ENCODE results near the gene NMU.
"Not testable (repeated sequence)": the region's sequence is repeated elsewhere in the genome, so short reads cannot be mapped to it uniquely, and the experiment has no call there.

The NMU gene

GRCh38 chr4:55568905-55569504 lies 67.1 kb downstream of the NMU start:
- in situ Hi-C loops (cut with MboI; ENCODE audit: low sequenced_read_pairs), result no loop called here

DNA sequence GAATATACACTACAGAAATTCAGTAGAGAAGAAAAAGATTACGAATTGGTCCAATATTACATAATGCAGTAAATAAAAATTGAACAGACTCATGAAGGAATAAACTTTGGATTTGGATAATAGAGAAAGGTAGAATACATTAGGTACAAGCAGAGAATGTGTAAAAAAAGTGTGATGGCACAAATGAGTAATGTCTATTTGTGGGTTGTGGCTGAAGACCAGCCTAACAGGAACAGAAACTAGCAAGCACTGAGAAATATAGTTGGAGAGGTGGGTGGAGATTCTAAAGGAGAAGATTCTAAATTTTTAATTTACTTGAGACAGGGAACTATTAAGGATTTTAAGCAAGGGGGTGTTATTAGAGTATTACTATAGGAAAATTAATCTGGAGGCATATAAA lies 74.2 kb downstream of the NMU start:
- in situ Hi-C loops (cut with MboI; ENCODE audit: low sequenced_read_pairs), result no loop called here

GRCh38 chr4:55560096-55560495 lies 76.0 kb downstream of the NMU start:
- in situ Hi-C loops (cut with MboI; ENCODE audit: low sequenced_read_pairs), result no loop called here

DNA sequence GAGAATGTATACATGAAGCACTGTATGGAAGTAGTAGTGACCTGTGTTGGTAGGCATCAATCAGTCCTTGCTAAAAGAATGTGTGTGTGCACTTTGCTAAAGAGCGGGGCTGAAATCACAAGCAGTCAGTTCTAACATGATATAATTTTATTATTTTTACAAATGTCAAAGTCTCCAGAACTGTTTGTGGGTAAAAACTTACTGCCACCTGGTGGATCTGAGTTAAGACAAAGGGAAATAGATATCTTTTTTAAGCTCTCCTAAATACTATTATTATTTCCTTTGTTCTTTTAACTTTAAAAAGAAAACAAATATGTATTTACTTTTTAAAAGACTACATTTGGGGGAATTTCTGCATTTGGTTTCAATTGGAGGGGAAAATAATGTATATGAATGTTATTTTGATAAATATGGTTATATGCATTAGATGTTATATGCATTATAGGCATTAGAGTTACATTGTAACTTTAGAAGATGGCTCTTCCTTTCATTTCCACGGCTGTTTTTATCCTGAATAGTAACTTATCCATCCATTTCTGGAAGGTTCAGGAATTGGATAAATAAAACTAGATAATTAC lies 81.6 kb downstream of the NMU start:
- in situ Hi-C loops (cut with MboI; ENCODE audit: low sequenced_read_pairs), result no loop called here

DNA sequence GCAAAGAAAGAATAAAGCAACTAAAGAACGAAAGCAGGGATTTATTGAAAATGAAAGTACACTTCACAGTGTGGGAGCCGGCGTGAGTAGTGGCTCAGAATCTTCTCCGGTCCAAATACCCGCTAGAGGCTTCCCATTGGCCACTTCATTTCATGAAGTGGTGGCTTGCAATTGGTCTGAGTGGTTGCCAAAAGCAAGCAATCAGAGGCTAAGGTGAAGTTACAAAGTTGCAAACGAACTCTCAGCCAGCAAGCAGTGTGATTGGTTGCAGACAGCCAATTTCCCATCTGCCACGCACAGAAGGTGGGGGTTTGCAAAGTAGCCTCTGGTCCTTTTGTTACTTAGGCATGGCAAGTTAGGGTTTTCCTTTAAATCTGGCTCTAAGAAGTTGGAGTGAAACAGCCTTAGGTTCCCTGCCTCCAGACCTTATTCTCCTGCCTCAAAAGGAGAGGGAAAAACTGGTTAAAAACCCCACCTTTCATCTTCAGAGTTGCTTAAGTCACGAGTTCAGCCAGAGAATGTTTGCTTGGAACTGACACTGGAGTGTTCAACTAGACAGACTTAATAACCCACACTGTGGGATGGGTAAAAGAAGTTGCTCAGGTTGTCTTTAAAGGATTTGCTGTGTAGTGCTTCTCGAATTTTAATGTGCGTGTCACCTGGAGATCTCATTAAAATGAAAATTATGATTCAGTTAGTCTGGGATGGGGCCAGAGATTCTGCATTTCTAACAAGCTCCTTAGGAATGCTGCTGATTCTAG lies 82.5 kb downstream of the NMU start:
- in situ Hi-C loops (cut with MboI; ENCODE audit: low sequenced_read_pairs), result no loop called here

DNA sequence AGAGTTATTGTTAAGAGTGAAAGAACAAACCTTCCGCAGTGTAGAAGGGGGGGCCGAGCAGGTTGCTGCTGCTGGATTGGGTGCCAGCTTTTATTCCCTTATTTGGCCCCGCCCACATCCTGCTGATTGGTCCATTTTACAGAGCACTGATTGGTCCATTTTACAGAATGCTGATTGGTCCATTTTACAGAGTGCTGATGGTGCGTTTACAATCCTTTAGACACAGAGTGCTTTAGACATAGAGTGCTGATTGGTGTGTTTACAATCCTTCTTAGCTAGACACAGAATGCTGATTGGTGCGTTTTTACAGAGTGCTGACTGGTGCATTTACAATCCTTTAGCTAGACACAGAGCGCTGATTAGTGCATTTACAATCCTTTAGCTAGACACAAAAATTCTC lies 84.1 kb downstream of the NMU start:
- in situ Hi-C loops (cut with MboI; ENCODE audit: low sequenced_read_pairs), result not testable (repeated sequence)

DNA sequence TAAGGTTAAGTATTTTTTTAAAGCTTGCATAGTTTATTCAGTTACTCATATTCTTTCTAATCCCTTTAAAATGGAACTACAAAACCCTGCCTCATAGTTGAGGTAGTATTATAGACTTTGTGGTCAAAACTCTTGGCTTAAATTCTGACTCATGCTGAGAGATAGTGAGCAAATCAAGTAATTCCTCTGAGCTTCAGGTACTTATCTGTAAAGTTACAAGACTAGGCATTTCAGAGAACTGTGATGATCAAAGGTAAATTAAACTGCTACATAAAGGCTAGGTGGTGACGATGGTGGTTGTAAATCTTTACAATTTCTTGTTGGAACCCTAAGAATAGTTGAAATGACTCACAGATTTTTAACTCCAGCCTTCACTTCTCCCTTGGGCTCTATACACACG lies 86.2 kb downstream of the NMU start:
- in situ Hi-C loops (cut with MboI; ENCODE audit: low sequenced_read_pairs), result no loop called here

GRCh38 chr4:55547918-55548317 lies 88.2 kb downstream of the NMU start:
- in situ Hi-C loops (cut with MboI; ENCODE audit: low sequenced_read_pairs), result no loop called here

- in situ Hi-C loops (cut with MboI; ENCODE audit: low sequenced_read_pairs), result no loop called here
These were observed 88.7 kb downstream of the NMU start for GRCh38 chr4:55547466-55547770.

DNA sequence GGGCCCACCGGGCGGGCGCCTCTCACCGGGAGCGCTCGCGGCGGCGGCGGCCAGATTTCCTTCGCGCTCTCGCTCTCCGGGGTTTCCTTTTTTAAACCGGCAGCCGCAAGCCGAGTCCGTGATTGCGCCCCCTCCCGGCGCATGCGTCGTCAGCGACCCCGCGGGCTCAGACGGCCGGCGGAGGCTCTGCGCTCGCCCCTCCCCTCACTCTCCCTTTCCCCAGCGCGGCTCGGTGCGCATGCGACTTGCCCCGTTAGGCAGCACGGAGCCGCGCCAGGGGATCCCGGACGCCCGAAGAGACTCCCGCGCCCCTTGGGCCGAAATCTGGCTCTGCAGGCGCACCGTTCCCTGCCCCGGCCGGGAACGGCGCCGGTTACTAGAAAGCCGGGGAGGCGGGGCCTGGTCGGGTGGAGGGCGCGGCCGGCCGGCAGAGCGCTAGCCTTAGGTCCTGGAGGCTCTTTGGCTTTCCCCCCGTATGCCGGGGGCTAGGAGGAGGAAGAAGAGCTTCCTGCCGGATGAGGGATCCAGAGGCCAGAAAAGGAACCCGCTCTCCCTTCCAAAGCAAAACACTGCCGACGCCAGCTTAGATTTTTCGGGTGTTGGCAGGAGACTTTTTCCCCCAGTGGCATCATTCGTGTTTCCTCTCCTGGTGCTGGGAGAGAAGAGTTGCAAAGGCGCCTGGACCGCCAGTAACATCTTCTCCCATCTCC lies 89.2 kb downstream of the NMU start, which contains the start of gene CLOCK:
Gene CLOCK, minus strand, starts transcription at position 154 of the 710 bp plus-strand sequence. CDS start 64,124 bp downstream, outside the sequence.
- in situ Hi-C loops (cut with MboI; ENCODE audit: low sequenced_read_pairs), result no loop called here

- in situ Hi-C loops (cut with MboI; ENCODE audit: low sequenced_read_pairs), result no loop called here
These were observed 89.7 kb downstream of the NMU start for GRCh38 chr4:55546506-55546755.

DNA sequence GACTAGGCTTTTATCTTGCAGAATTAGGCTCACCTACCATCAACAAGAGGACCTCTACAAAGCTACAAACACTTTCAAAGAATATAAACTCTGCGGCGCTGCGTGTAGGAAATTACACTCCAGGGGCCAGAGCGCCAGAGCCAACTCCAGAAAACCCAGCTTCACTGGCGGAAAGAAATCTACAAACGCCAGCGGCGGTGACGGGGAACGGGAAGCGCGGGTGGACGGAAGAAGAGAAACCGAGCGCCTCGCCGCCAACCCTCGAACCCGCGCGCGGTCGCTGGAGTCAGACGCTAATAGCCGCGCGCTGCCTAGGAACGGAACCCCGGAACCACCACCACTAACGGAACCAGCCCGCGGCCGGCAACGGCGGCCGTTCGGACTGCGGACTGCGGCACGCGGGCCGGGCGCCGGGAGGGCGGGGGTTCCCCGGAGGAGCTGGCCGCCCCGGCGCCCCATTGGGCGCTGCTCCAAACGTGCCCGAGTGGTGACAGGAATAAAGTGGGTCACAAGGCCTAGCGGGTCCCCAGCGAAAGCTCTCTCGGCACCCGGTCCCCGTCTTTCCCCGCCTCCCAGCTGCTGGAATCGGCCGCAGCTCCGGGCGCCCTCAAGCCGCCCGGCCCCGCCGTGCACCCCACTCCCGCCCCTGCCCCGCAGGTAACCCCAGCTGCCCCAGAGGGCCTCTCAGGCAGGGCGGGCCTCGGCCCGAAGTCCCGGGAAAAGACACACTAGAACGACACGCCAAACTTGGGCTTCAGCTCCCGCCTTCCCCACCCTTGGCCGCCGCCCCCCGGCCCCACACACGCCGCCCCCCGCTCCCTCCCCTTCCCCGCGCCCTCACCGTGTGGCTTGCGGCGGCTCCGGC lies 90.2 kb downstream of the NMU start:
- in situ Hi-C loops (cut with MboI; ENCODE audit: low sequenced_read_pairs), result no loop called here
